Osteoblast (primary cell): ENCODE data around the gene LPIN1. TPM values are rescaled to one million over a fixed set of nuclear protein-coding genes. Genes with fewer than 3 reads are reported as not detected.

ENCODE experiments used
- DNase-seq: peaks from one replicate; pipeline ENCODE4 v3.0.0; 2011; ENCODE audit warnings: low spot score, mixed read lengths; ENCODE audit not compliant: insufficient read length; ENCODE audit errors: missing footprints
- H2AFZ ChIP-seq: 2 replicates; pipeline ENCODE4 v1.6.0; 2011; ENCODE audit warnings: mild to moderate bottlenecking, low read length
- H3K27ac ChIP-seq: 2 replicates; pipeline ENCODE4 v1.5.1; 2011; ENCODE audit warnings: mild to moderate bottlenecking, low read depth, low read length, moderate library complexity
- H3K27me3 ChIP-seq: 2 replicates; pipeline ENCODE4 v1.6.0; 2012; ENCODE audit warnings: mild to moderate bottlenecking, control low read depth, inconsistent platforms, low read length, moderate library complexity; ENCODE audit not compliant: insufficient read depth
- H3K36me3 ChIP-seq: 2 replicates; pipeline ENCODE4 v1.5.1; 2011; ENCODE audit warnings: mild to moderate bottlenecking, low read length, control low read depth, moderate library complexity; ENCODE audit not compliant: insufficient read depth
- H3K4me1 ChIP-seq: 2 replicates; pipeline ENCODE4 v1.5.1; 2011; ENCODE audit warnings: mild to moderate bottlenecking, low read length, control low read depth, moderate library complexity; ENCODE audit not compliant: insufficient read depth
- H3K4me2 ChIP-seq: 2 replicates; pipeline ENCODE4 v1.6.0; 2011; ENCODE audit warnings: mild to moderate bottlenecking, low read length; ENCODE audit not compliant: insufficient read depth
- H3K4me3 ChIP-seq: fragments of 200-600 bp; sonication (generic); 3 replicates; pipeline ENCODE4 v1.5.1; 2012; ENCODE audit warnings: mild to moderate bottlenecking, low read length, inconsistent platforms; ENCODE audit not compliant: insufficient read depth
- H3K79me2 ChIP-seq: 2 replicates; pipeline ENCODE4 v1.6.0; 2012; ENCODE audit warnings: mild to moderate bottlenecking, low read length, control low read depth, inconsistent platforms; ENCODE audit not compliant: insufficient read depth
- H3K9me3 ChIP-seq: 2 replicates; pipeline ENCODE4 v1.5.1; 2011; ENCODE audit warnings: low read depth, low read length, control low read depth
- H4K20me1 ChIP-seq: 2 replicates; pipeline ENCODE4 v1.6.0; 2012; ENCODE audit warnings: mild to moderate bottlenecking, low read length, control low read depth; ENCODE audit not compliant: insufficient read depth
- CTCF ChIP-seq: IDR thresholded peaks from 2 replicates; pipeline ENCODE4 v1.5.1; 2011; ENCODE audit warnings: mild to moderate bottlenecking, low read depth, low read length, moderate library complexity; ENCODE audit errors: extremely low read depth
- total RNA-seq: library from RNA; depleted of rRNA; stranded (reverse); fragments of >200 nt; gene quantifications from 2 replicates; pipeline ENCODE4 v1.2.3, GENCODE V29; 2012

LPIN1 gene
- total RNA-seq, 1 donor, result 117 TPM

DNA sequence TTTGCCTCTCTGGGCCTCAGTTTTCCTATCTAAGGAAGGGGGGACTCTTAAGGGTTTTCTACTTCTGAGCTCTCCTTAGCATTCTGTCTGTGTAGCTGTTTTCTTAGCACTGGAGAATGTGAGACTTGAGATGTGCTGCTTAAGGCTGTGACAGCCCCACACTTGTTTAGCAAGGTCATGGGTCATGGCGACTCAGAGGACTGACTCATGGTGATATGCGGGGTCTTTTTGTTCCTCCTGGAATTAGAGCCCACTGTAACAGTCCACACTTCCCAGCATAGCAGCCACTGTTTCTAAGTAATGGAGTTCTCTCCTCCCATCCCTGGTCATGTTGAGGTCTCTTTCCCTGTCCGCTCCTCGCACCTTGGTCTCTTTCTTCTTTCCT, 4.1 kb upstream of the LPIN1 start:
- Histone ChIP-seq H4K20me1 (no peaks in the 10 kb centered on the region), H3K27ac (no peak overlapping the region), H2AFZ (no peak overlapping the region), H3K9me3 (no peaks in the 10 kb centered on the region), H3K79me2 (peaks cover 7% of the 10 kb centered on the region), H3K4me3 (no peak overlapping the region), H3K27me3 (no peaks in the 10 kb centered on the region), H3K36me3 (no peaks in the 10 kb centered on the region), H3K4me2 (no peak overlapping the region), H3K4me1 (peaks cover 22% of the 10 kb centered on the region)
- no peak for DNase-seq
- no peak for TF ChIP-seq CTCF

DNA sequence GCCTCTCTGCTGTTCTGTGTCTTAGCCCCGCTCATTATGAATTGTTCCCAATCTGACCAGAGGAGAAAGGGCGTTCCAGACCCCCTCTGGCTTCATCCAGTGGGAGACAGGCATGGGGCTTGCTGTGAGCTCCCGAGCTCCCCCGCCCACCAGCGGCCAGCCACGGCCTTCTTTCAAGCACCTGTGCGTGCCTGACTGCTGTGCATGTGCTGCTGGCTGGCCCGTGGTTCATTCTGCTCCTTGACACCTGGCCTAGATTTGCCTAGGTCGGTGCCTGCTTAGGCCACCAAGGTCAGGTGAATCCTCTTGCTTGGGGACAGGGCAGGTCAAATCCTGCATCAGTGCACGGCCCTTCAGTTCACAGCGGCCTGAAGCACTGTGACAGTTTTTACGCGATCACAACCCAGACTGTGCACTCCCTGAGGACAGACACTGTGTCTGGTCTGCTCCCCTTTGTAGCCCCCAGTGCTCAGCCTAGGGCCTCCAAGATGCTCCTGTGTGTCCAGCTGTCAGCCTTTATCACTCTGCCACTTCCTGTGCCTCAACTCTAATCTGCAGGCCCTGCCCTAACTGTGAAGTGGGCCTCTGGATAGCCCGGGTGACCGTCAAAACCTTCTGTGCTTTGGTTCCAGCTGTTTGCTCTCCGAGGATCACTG, 3.6 kb upstream of the LPIN1 start:
- no peak overlapping the region for H3K4me2 ChIP-seq
- no peak for TF ChIP-seq CTCF
- H3K27ac ChIP-seq, result no peak overlapping the region
- no peak overlapping the region for H3K4me3 ChIP-seq
- H3K4me1 ChIP-seq, result peaks cover 27% of the 10 kb centered on the region
- H3K9me3 ChIP-seq, result no peaks in the 10 kb centered on the region
- H3K27me3 ChIP-seq, result no peaks in the 10 kb centered on the region
- H2AFZ ChIP-seq, result no peak overlapping the region
- H4K20me1 ChIP-seq, result peaks cover 4% of the 10 kb centered on the region
- peaks cover 12% of the 10 kb centered on the region for H3K79me2 ChIP-seq
- no peaks in the 10 kb centered on the region for H3K36me3 ChIP-seq
- DNase-seq, result no peak

GRCh38 chr2:11743366-11743765, 3.1 kb upstream of the LPIN1 start:
- no peak overlapping the region for H3K4me2 ChIP-seq
- no peak overlapping the region for H3K27ac ChIP-seq
- peaks cover 26% of the 10 kb centered on the region for H3K4me1 ChIP-seq
- no peaks in the 10 kb centered on the region for H3K9me3 ChIP-seq
- no peak overlapping the region for H2AFZ ChIP-seq
- H3K79me2 ChIP-seq, result peaks cover 18% of the 10 kb centered on the region
- no peak overlapping the region for H3K4me3 ChIP-seq
- peaks cover 8% of the 10 kb centered on the region for H4K20me1 ChIP-seq
- H3K36me3 ChIP-seq, result no peaks in the 10 kb centered on the region
- H3K27me3 ChIP-seq, result no peaks in the 10 kb centered on the region
- no peak for DNase-seq
- no peak for TF ChIP-seq CTCF

DNA sequence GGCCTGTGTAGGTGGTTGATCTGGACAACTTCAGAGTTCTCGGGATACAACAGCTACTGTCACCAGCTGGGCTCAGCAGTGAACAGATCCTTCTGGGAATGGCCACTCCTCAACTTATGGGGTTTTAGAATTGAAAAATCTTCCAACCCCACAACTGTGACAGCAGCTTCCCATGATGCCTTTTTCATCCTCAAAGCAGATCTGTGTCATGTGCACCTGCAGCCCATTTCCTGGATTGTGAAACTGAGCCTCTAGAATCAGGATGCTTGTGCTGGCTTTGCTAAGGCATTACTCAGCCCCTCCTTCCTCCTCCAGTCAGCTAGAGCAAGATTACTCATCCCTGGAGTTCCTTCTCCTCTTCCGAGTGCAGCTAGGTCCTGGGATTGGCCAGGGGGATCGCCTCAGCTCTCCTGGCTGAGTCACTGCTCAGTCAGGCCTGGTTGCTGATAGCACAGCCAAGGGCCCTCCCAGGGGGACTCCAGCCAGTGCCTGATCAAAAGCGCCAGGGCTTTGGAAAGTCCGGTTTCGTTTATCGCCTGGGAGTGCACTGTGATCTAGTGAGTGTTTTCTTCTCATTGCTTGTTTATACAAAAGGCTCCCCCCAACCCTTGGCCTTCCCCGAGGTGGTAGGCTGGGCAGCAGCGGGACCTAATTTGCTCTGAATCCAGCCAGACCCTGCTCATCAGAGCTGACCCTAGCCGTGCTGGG, 2.4 kb upstream of the LPIN1 start:
- H3K79me2 ChIP-seq, result peaks cover 24% of the 10 kb centered on the region
- TF ChIP-seq CTCF, result no peak
- H3K36me3 ChIP-seq, result no peaks in the 10 kb centered on the region
- H3K27ac ChIP-seq, result peak overlapping the region; percentile 46
- peak overlapping the region; percentile 53 for H3K4me3 ChIP-seq
- peak; percentile 100 for DNase-seq
- peak overlapping the region; percentile 93 for H2AFZ ChIP-seq
- no peaks in the 10 kb centered on the region for H3K27me3 ChIP-seq
- peaks cover 13% of the 10 kb centered on the region for H4K20me1 ChIP-seq
- H3K4me2 ChIP-seq, result peak overlapping the region; percentile 80
- peaks cover 20% of the 10 kb centered on the region for H3K4me1 ChIP-seq
- H3K9me3 ChIP-seq, result no peaks in the 10 kb centered on the region
